Right atrium auricular region (tissue), 2 donors: ENCODE data around the gene CNNM1. TPM values are rescaled to one million over a fixed set of nuclear protein-coding genes. Genes with fewer than 3 reads are reported as not detected.

ENCODE experiments used
- DNase-seq: peaks from one replicate; pipeline ENCODE4 v3.0.0-alpha.2; 2019; ENCODE audit warnings: low spot score
- H3K27ac ChIP-seq, 2 donors: fragments of 200-600 bp; sonication (generic); 1 replicate in 1 of 2; 2 replicates in 1 of 2; pipeline ENCODE4 v1.5.1; 2016 to 2019
- H3K27me3 ChIP-seq, 2 donors: fragments of 200-600 bp; sonication (generic); one replicate each; pipeline versions ENCODE4 v1.5.1 to v1.6.0; 2017 to 2019
- H3K36me3 ChIP-seq: fragments of 200-600 bp; sonication (generic); one replicate; pipeline ENCODE4 v1.5.1; 2016
- H3K4me1 ChIP-seq, 2 donors: fragments of 200-600 bp; sonication (generic); one replicate each; pipeline versions ENCODE4 v1.5.1 to v1.6.0; 2017 to 2019
- H3K4me3 ChIP-seq, 2 donors: fragments of 200-600 bp; sonication (generic); 1 replicate in 1 of 2; 2 replicates in 1 of 2; pipeline ENCODE4 v1.5.1; 2017 to 2019; ENCODE audit warnings: mild to moderate bottlenecking in 1 of 2, moderate library complexity in 1 of 2
- H3K9me3 ChIP-seq, 2 donors: fragments of 200-600 bp; sonication (generic); one replicate each; pipeline ENCODE4 v1.5.1; 2019
- CTCF ChIP-seq, 2 donors: fragments of 200-600 bp; sonication (generic); IDR thresholded peaks; one replicate each; pipeline ENCODE4 v1.5.1; 2019; ENCODE audit warnings: antibody characterized with exemption in 2 of 2
- total RNA-seq, 2 donors: library from RNA; depleted of rRNA; stranded (reverse); fragments of >200 nt; gene quantifications; one replicate each; pipeline ENCODE4 v1.1.0, GENCODE V29; 2016

CNNM1 gene
- total RNA-seq = under 1 TPM; 0.07 to 0.79 TPM

- TF ChIP-seq CTCF (IDR thresholded peaks at IDR 0.05) = no peak
- Histone ChIP-seq H3K4me3 (peak within 1 kb of the TSS; percentile 33 to 47), H3K36me3 (no peaks in the 10 kb centered on the region), H3K27ac (no peak within 1 kb of the TSS), H3K9me3 (no peaks in the 10 kb centered on the region), H3K27me3 (peaks cover 0 to 9% of the 10 kb centered on the region in 2 donors), H3K4me1 (peaks cover 0 to 21% of the 10 kb centered on the region in 2 donors)
- DNase-seq = no peak
These were observed at the start of gene CNNM1 for GRCh38 chr10:99329304-99329553. CNNM1 (plus strand) TSS chr10:99329356; CDS start chr10:99329388, 32 bp downstream.

- Histone ChIP-seq H3K4me3 (no peak overlapping the region), H3K27ac (no peak overlapping the region), H3K27me3 (no peaks in the 10 kb centered on the region), H3K9me3 (peaks cover 0 to 18% of the 10 kb centered on the region in 2 donors), H3K36me3 (no peaks in the 10 kb centered on the region), H3K4me1 (no peaks in the 10 kb centered on the region)
- no peak for TF ChIP-seq CTCF (IDR thresholded peaks at IDR 0.05)
- DNase-seq = no peak
These were observed 49.5 kb upstream of the CNNM1 start for GRCh38 chr10:99279626-99280111.

GRCh38 chr10:99280472-99280871 is 48.7 kb upstream of the CNNM1 start:
- no peak for TF ChIP-seq CTCF (IDR thresholded peaks at IDR 0.05)
- H3K9me3 ChIP-seq = peaks cover 0 to 18% of the 10 kb centered on the region in 2 donors
- H3K36me3 ChIP-seq = no peaks in the 10 kb centered on the region
- H3K4me3 ChIP-seq = no peak overlapping the region
- H3K27me3 ChIP-seq = no peaks in the 10 kb centered on the region
- no peaks in the 10 kb centered on the region for H3K4me1 ChIP-seq
- no peak for DNase-seq
- no peak overlapping the region for H3K27ac ChIP-seq

- Histone ChIP-seq H3K36me3 (no peaks in the 10 kb centered on the region), H3K4me1 (no peaks in the 10 kb centered on the region), H3K27me3 (no peaks in the 10 kb centered on the region), H3K9me3 (peaks cover 0 to 9% of the 10 kb centered on the region in 2 donors), H3K4me3 (no peak overlapping the region), H3K27ac (no peak overlapping the region)
- DNase-seq = no peak
- TF ChIP-seq CTCF (IDR thresholded peaks at IDR 0.05) = no peak
These were observed 43.3 kb upstream of the CNNM1 start for GRCh38 chr10:99285881-99286280.

GRCh38 chr10:99290306-99290705 is 38.9 kb upstream of the CNNM1 start:
- no peak for TF ChIP-seq CTCF (IDR thresholded peaks at IDR 0.05)
- Histone ChIP-seq H3K36me3 (no peaks in the 10 kb centered on the region), H3K9me3 (no peaks in the 10 kb centered on the region)

GRCh38 chr10:99292159-99292558 is 37.0 kb upstream of the CNNM1 start:
- Histone ChIP-seq H3K27ac (no peak overlapping the region), H3K27me3 (no peaks in the 10 kb centered on the region)
- TF ChIP-seq CTCF (IDR thresholded peaks at IDR 0.05) = no peak

More at GRCh38 chr10:99290306-99290705, 38.9 kb upstream of the CNNM1 start:
- Histone ChIP-seq H3K27ac (no peak overlapping the region), H3K27me3 (no peaks in the 10 kb centered on the region), H3K4me3 (no peak overlapping the region), H3K4me1 (no peaks in the 10 kb centered on the region)
- DNase-seq = no peak

More at GRCh38 chr10:99292159-99292558, 37.0 kb upstream of the CNNM1 start:
- Histone ChIP-seq H3K4me1 (no peaks in the 10 kb centered on the region), H3K4me3 (no peak overlapping the region), H3K9me3 (no peaks in the 10 kb centered on the region), H3K36me3 (no peaks in the 10 kb centered on the region)
- no peak for DNase-seq
